ENCODE results near the gene MYO7A. TPM values are rescaled to one million over a fixed set of nuclear protein-coding genes. Genes with fewer than 3 reads are reported as not detected.

MYO7A gene
- total RNA-seq, 1 donor: under 0.01 TPM

- H3K27ac ChIP-seq (ENCODE audit: low read depth, low read length): no peak overlapping the region
- no peak overlapping the region for H2AFZ ChIP-seq (ENCODE audit: low read length)
- no peak for DNase-seq (ENCODE audit: insufficient read length, low spot score, missing footprints)
- H3K4me2 ChIP-seq (ENCODE audit: insufficient read depth, low read length): no peak overlapping the region
- no peaks in the 10 kb centered on the region for H3K27me3 ChIP-seq (ENCODE audit: insufficient read depth, low read length)
- no peaks in the 10 kb centered on the region for H3K9me3 ChIP-seq (ENCODE audit: low read depth, low read length)
- no peak for TF ChIP-seq CTCF (IDR thresholded peaks at IDR 0.05; ENCODE audit: extremely low read depth, low read depth, low read length)
- H3K36me3 ChIP-seq (ENCODE audit: insufficient read depth, low read length): no peaks in the 10 kb centered on the region
- no peaks in the 10 kb centered on the region for H4K20me1 ChIP-seq (ENCODE audit: insufficient read depth, low read length)
- H3K4me1 ChIP-seq (ENCODE audit: insufficient read depth, low read length): peaks cover 12% of the 10 kb centered on the region
- no peak overlapping the region for H3K4me3 ChIP-seq (ENCODE audit: insufficient read depth, low read length)
- H3K79me2 ChIP-seq (ENCODE audit: insufficient read depth, low read length): no peaks in the 10 kb centered on the region
Observed at GRCh38 chr11:77152846-77153245, 24.8 kb downstream of the MYO7A start.

DNA sequence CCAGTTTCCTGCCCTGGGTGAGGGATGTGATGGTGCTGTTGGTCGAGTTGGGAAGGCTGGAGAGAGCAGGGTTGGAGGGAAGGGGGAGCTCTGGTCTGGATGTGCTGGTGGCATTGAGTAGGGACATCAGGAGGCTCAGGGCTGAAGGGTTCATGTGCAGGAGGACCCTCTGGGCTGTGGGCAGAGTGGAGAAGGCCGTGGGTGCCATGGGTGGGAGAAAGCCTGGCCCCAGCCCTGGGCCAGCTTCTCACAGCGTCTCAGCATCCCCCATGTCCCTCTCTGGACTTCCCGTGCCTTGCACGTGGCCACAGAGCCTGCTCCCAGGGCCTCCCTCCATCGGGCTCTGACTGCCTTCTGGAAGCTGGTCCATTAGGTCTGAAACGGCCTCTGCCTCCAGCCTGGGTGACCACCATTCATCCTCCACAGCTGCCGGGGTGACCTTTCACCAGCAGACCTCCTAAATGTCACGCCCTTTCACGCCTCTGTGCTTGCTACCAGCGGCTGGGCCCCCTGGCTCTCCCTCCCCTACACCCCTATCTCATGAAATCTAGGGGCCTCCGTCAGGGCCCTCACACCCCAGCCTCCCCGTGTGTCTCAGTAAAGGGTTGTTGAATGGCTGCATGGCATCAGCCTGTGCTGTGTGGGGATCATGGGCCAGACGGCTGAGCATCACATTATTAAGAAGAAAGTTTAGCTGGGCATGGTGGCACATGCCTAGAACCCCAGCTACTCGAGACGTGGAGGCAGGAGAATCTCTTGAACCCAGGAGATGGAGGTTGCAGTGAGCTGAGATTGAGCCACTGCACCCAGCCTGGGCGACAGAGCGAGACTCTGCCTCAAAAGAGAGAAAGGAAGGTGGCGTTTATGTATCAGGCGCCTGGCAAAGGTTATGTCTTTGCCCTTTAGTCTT, 25.5 kb downstream of the MYO7A start:
- Histone ChIP-seq H2AFZ (ENCODE audit: low read length) (no peak overlapping the region), H3K4me3 (ENCODE audit: insufficient read depth, low read length) (no peak overlapping the region), H3K4me1 (ENCODE audit: insufficient read depth, low read length) (peaks cover 12% of the 10 kb centered on the region), H3K36me3 (ENCODE audit: insufficient read depth, low read length) (no peaks in the 10 kb centered on the region), H3K27me3 (ENCODE audit: insufficient read depth, low read length) (no peaks in the 10 kb centered on the region), H3K4me2 (ENCODE audit: insufficient read depth, low read length) (no peak overlapping the region), H3K27ac (ENCODE audit: low read depth, low read length) (no peak overlapping the region), H4K20me1 (ENCODE audit: insufficient read depth, low read length) (no peaks in the 10 kb centered on the region), H3K9me3 (ENCODE audit: low read depth, low read length) (no peaks in the 10 kb centered on the region), H3K79me2 (ENCODE audit: insufficient read depth, low read length) (no peaks in the 10 kb centered on the region)
- TF ChIP-seq CTCF (IDR thresholded peaks at IDR 0.05; ENCODE audit: extremely low read depth, low read depth, low read length): no peak
- peak; percentile 77 for DNase-seq (ENCODE audit: insufficient read length, low spot score, missing footprints)

DNA sequence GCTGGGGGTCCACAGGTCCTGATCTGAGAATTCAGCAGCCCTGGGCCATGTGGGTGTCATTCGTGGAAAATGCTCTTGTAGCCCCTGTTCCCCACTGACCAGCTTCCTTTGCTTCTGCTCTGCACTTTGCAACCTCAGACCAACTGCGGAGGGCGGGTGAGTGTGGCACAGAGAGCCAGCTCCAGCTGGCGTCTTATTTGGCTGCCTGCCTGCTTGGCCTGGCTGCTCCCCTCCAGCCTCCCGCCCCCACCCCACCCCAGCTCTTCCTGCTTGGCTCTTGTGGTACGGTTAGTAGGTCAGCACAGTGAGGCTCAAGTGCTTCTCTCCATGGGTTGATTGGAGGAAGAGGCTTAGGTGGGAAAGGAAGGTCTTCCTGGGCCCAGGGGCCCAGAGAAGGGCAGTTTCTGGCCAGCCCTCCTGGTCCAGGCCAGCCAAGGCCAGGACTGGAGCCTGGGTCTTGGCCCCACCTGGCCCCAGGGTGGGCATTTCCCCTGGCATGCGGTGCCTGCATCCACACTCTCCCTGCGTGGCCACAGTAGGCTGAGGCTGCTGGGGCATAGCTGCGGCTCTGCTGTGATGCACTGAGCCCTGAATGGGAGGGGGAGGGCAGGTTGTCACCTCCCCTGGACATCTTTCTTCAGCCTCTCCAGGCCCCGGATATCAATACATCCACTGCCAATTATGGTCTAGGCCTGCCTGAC, 26.5 kb downstream of the MYO7A start:
- H4K20me1 ChIP-seq (ENCODE audit: insufficient read depth, low read length): no peaks in the 10 kb centered on the region
- H3K4me1 ChIP-seq (ENCODE audit: insufficient read depth, low read length): peaks cover 12% of the 10 kb centered on the region
- H3K36me3 ChIP-seq (ENCODE audit: insufficient read depth, low read length): no peaks in the 10 kb centered on the region
- H3K27me3 ChIP-seq (ENCODE audit: insufficient read depth, low read length): no peaks in the 10 kb centered on the region
- H3K27ac ChIP-seq (ENCODE audit: low read depth, low read length): no peak overlapping the region
- no peaks in the 10 kb centered on the region for H3K9me3 ChIP-seq (ENCODE audit: low read depth, low read length)
- DNase-seq (ENCODE audit: insufficient read length, low spot score, missing footprints): peak; percentile 80
- no peak overlapping the region for H3K4me3 ChIP-seq (ENCODE audit: insufficient read depth, low read length)
- no peaks in the 10 kb centered on the region for H3K79me2 ChIP-seq (ENCODE audit: insufficient read depth, low read length)
- no peak for TF ChIP-seq CTCF (IDR thresholded peaks at IDR 0.05; ENCODE audit: extremely low read depth, low read depth, low read length)
- H3K4me2 ChIP-seq (ENCODE audit: insufficient read depth, low read length): no peak overlapping the region
- H2AFZ ChIP-seq (ENCODE audit: low read length): no peak overlapping the region

DNA sequence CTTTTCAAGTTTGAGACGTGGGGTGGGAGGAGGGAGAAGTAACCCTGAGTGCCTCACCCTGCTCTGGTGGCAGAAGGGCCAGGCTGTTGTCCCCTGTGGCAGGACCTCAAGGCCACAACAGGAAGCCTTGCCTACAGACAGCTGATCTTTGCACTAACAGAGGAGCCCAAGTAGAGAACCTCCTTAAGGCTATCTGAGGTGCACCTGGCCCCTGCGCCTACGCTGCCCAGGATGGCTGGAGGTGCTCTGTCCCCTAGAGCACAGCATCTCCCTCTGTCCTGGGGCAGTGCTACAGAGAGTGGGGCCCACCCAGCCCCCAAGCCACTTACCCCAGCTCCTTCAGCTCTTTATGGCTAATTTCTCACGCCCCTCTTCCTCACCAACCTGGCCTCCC, 27.0 kb downstream of the MYO7A start:
- Histone ChIP-seq H3K4me3 (ENCODE audit: insufficient read depth, low read length) (no peak overlapping the region), H3K9me3 (ENCODE audit: low read depth, low read length) (no peaks in the 10 kb centered on the region), H3K27ac (ENCODE audit: low read depth, low read length) (no peak overlapping the region), H3K79me2 (ENCODE audit: insufficient read depth, low read length) (no peaks in the 10 kb centered on the region), H4K20me1 (ENCODE audit: insufficient read depth, low read length) (no peaks in the 10 kb centered on the region), H3K27me3 (ENCODE audit: insufficient read depth, low read length) (no peaks in the 10 kb centered on the region), H2AFZ (ENCODE audit: low read length) (no peak overlapping the region), H3K4me1 (ENCODE audit: insufficient read depth, low read length) (peaks cover 12% of the 10 kb centered on the region), H3K36me3 (ENCODE audit: insufficient read depth, low read length) (no peaks in the 10 kb centered on the region), H3K4me2 (ENCODE audit: insufficient read depth, low read length) (no peak overlapping the region)
- TF ChIP-seq CTCF (IDR thresholded peaks at IDR 0.05; ENCODE audit: extremely low read depth, low read depth, low read length): no peak
- DNase-seq (ENCODE audit: insufficient read length, low spot score, missing footprints): no peak
